ENCODE results near the gene KLRK1.
"Not testable (repeated sequence)": the region's sequence is repeated elsewhere in the genome, so short reads cannot be mapped to it uniquely, and the experiment has no call there.

Gene KLRK1
- long read RNA-seq: 0 reads

DNA sequence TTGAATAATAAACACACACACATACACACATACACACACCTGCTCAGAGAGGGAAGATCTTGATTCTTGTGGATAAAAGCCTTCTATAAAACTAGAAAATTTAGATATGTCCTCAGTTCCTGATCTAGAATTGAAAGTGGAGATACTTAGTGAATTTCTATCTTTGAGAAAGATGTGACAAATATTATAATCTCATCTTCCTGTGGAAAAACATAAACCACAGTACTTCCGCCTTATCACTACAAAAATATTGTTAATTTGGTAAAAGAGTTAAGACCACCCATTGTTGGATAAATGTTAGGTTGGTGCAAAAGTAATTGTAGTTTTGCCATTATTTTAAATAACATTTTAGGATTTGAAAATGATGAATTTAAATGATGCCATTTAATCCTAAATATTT is at the start of gene KLRK1:
Gene KLRK1, minus strand, starts transcription at position 138 of the 400 bp plus-strand sequence. CDS start 1,231 bp downstream, outside the sequence.
- no peak within 1 kb of the TSS for H3K27ac ChIP-seq (replicated peaks)
- TF ChIP-seq, protein P1, sequence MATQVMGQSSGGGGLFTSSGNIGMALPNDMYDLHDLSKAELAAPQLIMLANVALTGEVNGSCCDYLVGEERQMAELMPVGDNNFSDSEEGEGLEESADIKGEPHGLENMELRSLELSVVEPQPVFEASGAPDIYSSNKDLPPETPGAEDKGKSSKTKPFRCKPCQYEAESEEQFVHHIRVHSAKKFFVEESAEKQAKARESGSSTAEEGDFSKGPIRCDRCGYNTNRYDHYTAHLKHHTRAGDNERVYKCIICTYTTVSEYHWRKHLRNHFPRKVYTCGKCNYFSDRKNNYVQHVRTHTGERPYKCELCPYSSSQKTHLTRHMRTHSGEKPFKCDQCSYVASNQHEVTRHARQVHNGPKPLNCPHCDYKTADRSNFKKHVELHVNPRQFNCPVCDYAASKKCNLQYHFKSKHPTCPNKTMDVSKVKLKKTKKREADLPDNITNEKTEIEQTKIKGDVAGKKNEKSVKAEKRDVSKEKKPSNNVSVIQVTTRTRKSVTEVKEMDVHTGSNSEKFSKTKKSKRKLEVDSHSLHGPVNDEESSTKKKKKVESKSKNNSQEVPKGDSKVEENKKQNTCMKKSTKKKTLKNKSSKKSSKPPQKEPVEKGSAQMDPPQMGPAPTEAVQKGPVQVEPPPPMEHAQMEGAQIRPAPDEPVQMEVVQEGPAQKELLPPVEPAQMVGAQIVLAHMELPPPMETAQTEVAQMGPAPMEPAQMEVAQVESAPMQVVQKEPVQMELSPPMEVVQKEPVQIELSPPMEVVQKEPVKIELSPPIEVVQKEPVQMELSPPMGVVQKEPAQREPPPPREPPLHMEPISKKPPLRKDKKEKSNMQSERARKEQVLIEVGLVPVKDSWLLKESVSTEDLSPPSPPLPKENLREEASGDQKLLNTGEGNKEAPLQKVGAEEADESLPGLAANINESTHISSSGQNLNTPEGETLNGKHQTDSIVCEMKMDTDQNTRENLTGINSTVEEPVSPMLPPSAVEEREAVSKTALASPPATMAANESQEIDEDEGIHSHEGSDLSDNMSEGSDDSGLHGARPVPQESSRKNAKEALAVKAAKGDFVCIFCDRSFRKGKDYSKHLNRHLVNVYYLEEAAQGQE (IDR thresholded peaks at IDR 0.05; ENCODE audit: insufficient replicate concordance, low read depth): no peak
- TF ChIP-seq SPI1 (IDR thresholded peaks at IDR 0.05; ENCODE audit: borderline replicate concordance, low read depth) (no peak), POLR2AphosphoS5 (IDR thresholded peaks at IDR 0.05; ENCODE audit: low read depth) (no peak), GABPA (IDR thresholded peaks at IDR 0.05; ENCODE audit: low read depth) (no peak)
- TF ChIP-seq, protein P2, sequence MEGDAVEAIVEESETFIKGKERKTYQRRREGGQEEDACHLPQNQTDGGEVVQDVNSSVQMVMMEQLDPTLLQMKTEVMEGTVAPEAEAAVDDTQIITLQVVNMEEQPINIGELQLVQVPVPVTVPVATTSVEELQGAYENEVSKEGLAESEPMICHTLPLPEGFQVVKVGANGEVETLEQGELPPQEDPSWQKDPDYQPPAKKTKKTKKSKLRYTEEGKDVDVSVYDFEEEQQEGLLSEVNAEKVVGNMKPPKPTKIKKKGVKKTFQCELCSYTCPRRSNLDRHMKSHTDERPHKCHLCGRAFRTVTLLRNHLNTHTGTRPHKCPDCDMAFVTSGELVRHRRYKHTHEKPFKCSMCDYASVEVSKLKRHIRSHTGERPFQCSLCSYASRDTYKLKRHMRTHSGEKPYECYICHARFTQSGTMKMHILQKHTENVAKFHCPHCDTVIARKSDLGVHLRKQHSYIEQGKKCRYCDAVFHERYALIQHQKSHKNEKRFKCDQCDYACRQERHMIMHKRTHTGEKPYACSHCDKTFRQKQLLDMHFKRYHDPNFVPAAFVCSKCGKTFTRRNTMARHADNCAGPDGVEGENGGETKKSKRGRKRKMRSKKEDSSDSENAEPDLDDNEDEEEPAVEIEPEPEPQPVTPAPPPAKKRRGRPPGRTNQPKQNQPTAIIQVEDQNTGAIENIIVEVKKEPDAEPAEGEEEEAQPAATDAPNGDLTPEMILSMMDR (IDR thresholded peaks at IDR 0.05; ENCODE audit: insufficient read depth, low read length): no peak
- no peak within 1 kb of the TSS for H3K4me3 ChIP-seq (replicated peaks; ENCODE audit: insufficient read depth, low read length)
- no peaks in the 10 kb centered on the region for H3K27me3 ChIP-seq (ENCODE audit: insufficient read depth, poor library complexity, severe bottlenecking)
- no peak for DNase-seq (ENCODE audit: low read depth in 1 of 2, low spot score in 1 of 2)

DNA sequence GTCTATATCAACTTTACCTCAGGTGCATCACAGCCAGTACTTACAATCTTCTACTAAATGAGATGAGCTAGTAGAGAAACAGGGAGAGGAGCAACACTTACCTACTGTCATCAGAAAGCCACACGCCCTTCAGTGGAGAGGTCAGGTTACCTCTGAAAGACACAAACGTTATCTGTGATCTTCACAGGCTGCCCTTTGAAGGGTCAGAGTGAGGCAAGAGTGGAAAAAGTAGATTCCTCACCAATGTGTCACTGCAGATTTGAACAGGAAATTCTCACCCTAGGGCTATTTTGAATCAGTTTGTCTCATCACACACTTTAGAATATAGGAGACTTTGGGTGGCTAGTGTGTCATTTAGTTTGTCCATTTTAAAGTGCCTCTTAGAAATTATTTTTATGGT is 47.8 kb upstream of the KLRK1 start:
- not testable (repeated sequence) for H3K27ac ChIP-seq (replicated peaks); H3K4me3 ChIP-seq (replicated peaks; ENCODE audit: insufficient read depth, low read length); DNase-seq (ENCODE audit: low read depth in 1 of 2, low spot score in 1 of 2); H3K27me3 ChIP-seq (ENCODE audit: insufficient read depth, poor library complexity, severe bottlenecking)

DNA sequence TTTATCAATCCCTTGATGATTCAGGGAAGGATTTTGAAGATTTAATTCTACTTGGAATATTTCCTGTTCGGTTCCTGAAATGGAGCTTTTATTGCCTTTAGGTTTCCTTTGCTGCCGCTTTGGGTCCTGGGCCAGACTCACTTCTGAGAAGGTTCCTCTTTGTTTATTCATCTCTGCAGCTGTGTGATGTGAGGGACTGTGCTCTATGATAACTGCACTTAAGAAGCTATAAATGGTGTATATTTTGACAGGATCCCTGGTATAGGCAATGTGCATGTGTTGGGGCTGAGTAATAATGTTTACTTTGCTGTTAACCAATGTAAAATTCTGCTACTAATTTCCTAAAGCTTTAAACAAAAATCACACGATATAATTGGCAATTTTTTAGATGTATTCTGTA is 46.0 kb upstream of the KLRK1 start, which contains the start of gene KLRC2:
Gene KLRC2, minus strand, starts transcription at position 195 of the 400 bp plus-strand sequence. Its CDS starts 24 bp downstream, at position 171.
- H3K27me3 ChIP-seq (ENCODE audit: insufficient read depth, poor library complexity, severe bottlenecking); H3K4me3 ChIP-seq (replicated peaks; ENCODE audit: insufficient read depth, low read length); H3K27ac ChIP-seq (replicated peaks): not testable (repeated sequence)
- DNase-seq (ENCODE audit: low read depth in 1 of 2, low spot score in 1 of 2): peak in 1 of 2 experiments; percentile 50

DNA sequence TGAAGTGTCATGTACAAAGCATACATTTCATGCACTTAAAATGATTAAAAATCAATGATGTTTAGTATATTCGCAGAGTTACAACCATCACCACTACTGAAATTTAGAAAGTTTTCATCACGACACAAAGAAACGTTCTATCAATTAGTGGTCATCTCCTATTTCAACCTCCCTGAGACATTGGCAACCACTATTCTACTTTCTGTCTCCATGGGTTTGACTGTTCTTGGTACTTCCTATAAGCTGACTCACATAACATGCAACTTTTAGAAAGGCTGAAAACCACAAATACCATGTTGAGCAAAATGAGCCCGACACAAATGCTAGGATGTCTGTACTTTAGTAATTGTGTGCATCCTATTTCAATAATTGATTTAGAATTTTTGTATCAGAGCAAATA is 40.8 kb upstream of the KLRK1 start:
- H3K27ac ChIP-seq (replicated peaks); H3K27me3 ChIP-seq (ENCODE audit: insufficient read depth, poor library complexity, severe bottlenecking); DNase-seq (ENCODE audit: low read depth in 1 of 2, low spot score in 1 of 2); H3K4me3 ChIP-seq (replicated peaks; ENCODE audit: insufficient read depth, low read length): not testable (repeated sequence)

DNA sequence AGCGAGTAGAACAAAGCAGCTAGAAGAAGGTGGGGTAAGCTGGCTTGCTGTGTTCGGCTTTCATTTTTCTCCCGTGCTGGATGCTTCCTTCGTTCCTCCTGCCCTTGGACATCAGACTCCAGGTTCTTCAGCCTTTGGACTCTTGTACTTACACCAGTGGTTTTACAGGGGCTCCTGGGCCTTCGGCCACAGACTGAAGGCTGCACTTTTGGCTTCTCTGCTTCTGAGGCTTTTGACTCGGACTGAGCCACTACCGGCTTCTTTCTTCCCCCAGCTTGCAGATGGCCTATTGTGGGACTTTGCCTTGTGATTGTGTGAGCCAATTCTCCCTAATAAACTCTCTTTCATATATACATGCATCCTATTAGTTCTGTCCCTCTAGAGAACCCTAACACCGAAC is 36.1 kb upstream of the KLRK1 start:
- not testable (repeated sequence) for H3K27ac ChIP-seq (replicated peaks); H3K27me3 ChIP-seq (ENCODE audit: insufficient read depth, poor library complexity, severe bottlenecking); H3K4me3 ChIP-seq (replicated peaks; ENCODE audit: insufficient read depth, low read length); DNase-seq (ENCODE audit: low read depth in 1 of 2, low spot score in 1 of 2)

DNA sequence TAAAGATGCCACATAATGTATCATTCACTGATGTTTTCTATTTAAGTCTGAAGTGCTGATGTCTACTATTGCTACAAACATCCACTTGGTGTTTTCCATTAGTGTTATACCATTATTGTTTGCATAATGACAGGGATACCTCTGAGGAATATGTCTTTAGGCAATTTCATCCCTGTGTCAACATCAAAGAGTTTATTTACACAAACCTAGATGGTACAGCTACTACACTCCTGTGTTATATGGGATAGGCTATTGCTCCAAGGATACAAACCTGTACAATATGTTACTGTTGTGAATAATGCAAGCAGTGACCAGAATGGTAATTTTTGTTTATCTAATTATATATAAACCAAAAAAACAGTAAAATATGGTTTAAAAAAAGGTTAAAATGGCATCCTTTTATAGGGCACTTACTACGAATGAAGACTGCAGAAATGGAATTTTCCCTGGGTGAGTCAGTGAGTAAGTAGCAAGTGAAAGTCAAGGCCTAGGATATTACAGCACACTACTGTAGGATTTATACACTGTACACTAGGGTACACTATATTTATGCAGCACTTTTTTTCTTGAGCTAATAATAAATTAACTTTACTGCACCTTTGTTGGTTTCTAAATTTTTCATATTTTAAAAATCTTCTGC is 34.5 kb upstream of the KLRK1 start:
- H3K27ac ChIP-seq (replicated peaks); H3K27me3 ChIP-seq (ENCODE audit: insufficient read depth, poor library complexity, severe bottlenecking); DNase-seq (ENCODE audit: low read depth in 1 of 2, low spot score in 1 of 2); H3K4me3 ChIP-seq (replicated peaks; ENCODE audit: insufficient read depth, low read length): not testable (repeated sequence)

DNA sequence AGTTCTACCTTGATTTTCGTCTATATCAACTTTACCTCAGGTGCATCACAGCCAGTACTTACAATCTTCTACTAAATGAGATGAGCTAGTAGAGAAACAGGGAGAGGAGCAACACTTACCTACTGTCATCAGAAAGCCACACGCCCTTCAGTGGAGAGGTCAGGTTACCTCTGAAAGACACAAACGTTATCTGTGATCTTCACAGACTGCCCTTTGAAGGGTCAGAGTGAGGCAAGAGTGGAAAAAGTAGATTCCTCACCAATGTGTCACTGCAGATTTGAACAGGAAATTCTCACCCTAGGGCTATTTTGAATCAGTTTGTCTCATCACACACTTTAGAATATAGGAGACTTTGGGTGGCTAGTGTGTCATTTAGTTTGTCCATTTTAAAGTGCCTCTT is 32.3 kb upstream of the KLRK1 start:
- not testable (repeated sequence) for H3K27ac ChIP-seq (replicated peaks); H3K27me3 ChIP-seq (ENCODE audit: insufficient read depth, poor library complexity, severe bottlenecking); H3K4me3 ChIP-seq (replicated peaks; ENCODE audit: insufficient read depth, low read length); DNase-seq (ENCODE audit: low read depth in 1 of 2, low spot score in 1 of 2)

DNA sequence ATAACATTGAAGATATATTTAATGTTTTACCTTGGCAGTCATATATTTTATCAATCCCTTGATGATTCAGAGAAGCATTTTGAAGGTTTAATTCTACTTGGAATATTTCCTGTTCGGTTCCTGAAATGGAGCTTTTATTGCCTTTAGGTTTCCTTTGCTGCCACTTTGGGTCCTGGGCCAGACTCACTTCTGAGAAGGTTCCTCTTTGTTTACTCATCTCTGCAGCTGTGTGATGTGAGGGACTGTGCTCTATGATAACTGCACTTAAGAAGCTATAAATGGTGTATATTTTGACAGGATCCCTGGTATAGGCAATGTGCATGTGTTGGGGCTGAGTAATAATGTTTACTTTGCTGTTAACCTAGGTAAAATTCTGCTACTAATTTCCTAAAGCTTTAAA is 30.5 kb upstream of the KLRK1 start, which contains the start of gene KLRC3:
Gene KLRC3, minus strand, starts transcription at position 262 of the 400 bp plus-strand sequence. Its CDS starts 45 bp downstream, at position 217.
- not testable (repeated sequence) for DNase-seq (ENCODE audit: low read depth in 1 of 2, low spot score in 1 of 2); H3K4me3 ChIP-seq (replicated peaks; ENCODE audit: insufficient read depth, low read length); H3K27ac ChIP-seq (replicated peaks); H3K27me3 ChIP-seq (ENCODE audit: insufficient read depth, poor library complexity, severe bottlenecking)
